ENCODE data around the gene SEMA3A.

SEMA3A gene

DNA sequence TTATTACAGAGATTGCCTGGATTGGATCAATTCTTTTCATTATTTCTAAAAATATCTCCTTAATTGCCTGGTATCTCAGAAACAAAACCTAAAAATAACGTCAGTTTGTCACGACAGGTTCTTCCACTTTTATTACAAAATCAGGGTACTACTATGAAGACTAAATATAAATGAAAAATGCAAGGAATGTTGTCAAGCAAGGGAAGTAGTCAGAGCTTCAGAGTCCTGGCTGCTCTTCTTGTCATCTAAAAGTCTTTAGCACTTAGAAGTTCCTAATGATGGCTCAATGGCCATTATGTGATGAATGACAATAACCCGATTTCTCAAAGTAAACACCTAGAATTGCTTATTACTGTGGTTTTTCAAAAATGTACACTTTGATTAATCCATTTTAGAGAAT is 192.2 kb downstream of the SEMA3A start:
- no peak for DNase-seq

- DNase-seq, result no peak
Observed at GRCh38 chr7:83996879-83997278, 197.7 kb downstream of the SEMA3A start.

DNA sequence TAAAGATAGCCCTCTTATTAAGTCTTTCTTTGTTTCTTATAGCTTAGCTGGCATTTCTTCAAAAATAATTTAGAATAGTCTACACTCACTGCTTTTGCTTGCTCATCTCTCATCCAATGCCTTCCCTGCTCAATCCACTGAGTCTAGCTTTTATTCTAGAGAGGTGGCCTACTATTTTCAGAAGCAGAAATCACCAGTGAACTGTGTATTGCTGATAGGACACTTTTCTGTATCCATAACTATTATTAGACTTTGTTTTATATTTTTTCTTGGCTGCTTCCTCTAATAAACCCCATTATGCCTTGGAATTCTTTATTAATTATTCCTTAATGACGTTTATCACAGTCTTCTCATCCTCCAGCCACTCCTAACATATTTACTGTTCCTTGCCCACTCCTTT is 206.8 kb downstream of the SEMA3A start:
- DNase-seq, result no peak

DNA sequence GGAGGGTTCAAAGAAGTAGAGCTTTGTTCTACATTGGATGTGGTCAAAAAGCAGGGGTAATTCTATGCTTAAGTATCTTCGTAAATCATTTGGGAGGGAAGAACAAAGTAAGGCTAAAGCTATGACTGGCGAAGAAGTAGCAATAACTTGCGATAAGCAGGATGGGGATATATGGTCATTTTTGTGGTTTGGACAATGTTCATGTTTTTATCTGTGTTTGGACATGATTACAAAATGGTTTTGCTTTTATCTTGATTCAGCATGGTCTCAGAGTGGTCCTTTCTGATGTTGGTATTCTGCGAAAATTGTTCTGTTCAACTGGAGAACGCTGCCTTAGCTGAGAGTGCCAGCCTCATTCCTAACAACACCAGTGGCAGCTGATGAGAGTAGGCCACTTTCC is 208.8 kb downstream of the SEMA3A start:
- no peak for DNase-seq

DNA sequence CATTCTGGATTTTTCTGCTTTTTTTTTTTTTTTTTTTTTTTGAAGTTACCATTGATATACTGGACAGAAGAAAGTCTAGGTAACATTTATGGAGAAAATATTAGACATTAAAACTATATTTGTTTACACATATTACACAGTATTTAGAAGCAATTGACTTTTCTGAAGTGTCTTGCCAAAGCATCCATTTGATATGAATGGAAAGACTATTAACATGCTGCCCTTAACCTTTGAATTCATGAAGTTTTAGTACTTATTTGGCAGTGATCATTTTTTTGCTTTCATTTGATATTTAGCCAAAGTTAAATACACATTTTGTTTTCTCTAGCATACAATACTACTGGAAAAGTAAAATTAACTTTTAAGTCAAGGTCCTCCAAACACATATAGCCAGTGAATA is 210.0 kb downstream of the SEMA3A start:
- no peak for DNase-seq

GRCh38 chr7:83984076-83984475 is 210.5 kb downstream of the SEMA3A start:
- DNase-seq, result no peak

- no peak for DNase-seq
Observed at GRCh38 chr7:83983606-83984005, 211.0 kb downstream of the SEMA3A start.

GRCh38 chr7:83976302-83976701 is 218.3 kb downstream of the SEMA3A start:
- DNase-seq, result no peak

- DNase-seq, result no peak
Observed at GRCh38 chr7:83970081-83970480, 224.5 kb downstream of the SEMA3A start.

DNA sequence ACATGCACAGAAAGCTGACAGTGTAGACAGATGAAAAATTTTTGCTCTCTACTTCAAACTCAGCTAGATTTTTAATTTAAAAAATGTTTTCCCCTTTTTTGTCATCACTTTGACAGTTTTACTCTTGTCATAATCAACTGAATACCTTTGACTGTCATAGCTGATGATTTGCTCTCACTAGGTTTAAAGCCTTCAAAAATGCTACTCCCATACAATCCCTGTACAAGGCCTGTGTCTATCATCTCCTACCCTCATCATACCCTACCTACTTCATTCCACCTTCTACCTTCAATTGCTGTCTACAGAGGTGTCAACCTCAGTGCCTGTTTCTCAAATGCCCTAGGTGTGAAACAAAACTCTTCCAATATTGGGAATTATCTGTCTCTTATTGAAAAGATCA is 230.3 kb downstream of the SEMA3A start:
- DNase-seq, result no peak

- DNase-seq, result no peak
Observed at GRCh38 chr7:83957333-83957732, 237.3 kb downstream of the SEMA3A start.

- no peak for DNase-seq
Observed at GRCh38 chr7:83956104-83956503, 238.5 kb downstream of the SEMA3A start.

DNA sequence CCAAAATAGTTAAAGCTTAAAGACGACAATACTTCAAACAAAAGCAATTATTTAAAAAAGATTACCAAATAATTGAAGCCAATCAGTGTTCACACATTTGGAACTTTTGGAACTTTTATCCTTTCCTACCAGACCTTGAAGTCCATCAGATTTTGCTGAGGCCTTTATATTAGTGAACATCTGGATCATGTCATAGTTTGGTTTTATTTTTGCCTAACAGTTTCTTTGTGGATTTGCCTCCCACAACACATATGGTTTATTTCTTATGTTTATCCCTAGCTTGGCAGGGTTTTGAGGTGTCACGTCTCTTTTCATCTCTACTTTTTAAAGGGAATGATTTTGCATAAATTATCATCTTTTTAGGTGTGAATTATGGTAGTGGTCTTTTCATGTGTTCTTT is 242.4 kb downstream of the SEMA3A start:
- no peak for DNase-seq

DNA sequence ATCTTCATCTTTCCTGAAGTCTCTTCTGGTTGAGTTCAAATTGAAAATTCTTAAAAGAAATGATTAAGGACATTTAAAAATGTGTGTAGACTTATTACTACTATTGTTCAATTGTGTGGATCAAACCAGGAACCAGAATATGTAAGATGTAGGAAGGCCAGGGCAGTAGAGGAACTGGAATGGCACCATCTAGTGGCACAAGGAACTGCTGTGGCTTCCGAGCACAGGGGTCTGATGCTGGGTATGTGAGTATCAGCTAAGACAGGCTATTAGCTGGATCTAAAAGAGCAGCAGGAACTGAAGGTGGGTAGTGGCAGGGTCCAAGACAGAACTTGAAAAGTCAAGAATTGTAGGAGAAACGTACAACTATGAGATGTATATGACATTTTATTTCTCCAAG is 247.3 kb downstream of the SEMA3A start:
- no peak for DNase-seq

DNA sequence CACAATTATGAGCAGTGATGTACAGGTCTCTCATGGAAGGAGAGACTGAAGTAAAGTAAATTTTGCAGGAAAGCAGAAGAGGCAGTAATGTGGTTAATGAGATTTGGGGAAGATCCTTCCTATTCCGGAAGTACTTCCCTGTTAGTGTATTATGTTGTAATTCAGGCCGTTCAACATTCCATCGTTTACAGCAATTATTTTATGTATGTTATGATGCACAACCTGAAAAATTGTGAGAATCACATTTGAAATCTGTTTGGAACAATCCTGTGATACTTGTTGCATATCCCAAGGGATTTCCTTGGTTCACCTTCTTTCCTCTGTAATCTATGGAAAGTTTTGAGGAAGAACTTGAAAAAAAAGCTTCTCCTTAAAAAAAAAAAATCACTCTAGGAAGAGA is 247.8 kb downstream of the SEMA3A start:
- DNase-seq, result no peak

- DNase-seq, result no peak
Observed at GRCh38 chr7:83941300-83941699, 253.3 kb downstream of the SEMA3A start.

DNA sequence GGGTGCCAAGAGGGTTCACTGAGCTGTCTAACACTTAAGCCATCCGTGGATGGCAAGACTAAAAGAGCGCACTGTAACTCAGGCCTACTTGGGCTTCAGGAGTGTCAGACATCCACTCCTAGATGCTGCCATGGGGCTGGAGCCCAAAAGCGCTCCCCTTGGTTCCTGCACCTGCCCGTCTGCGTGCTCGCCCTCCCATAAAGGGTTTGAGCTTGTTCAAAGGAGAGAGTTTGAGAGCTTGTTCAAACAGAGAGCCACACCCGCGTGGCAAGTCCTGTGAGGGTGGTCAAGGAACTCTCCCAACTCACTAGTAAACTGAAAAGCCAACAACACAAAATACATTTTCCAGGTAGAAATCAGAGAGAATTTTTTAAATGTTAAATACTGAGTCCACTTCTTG is 256.7 kb downstream of the SEMA3A start:
- no peak for DNase-seq

GRCh38 chr7:83936056-83936708 is 258.4 kb downstream of the SEMA3A start:
- no peak for DNase-seq

- no peak for DNase-seq
Observed at GRCh38 chr7:83934118-83934734, 260.4 kb downstream of the SEMA3A start.

GRCh38 chr7:83931968-83932367 is 262.6 kb downstream of the SEMA3A start:
- DNase-seq, result no peak

DNA sequence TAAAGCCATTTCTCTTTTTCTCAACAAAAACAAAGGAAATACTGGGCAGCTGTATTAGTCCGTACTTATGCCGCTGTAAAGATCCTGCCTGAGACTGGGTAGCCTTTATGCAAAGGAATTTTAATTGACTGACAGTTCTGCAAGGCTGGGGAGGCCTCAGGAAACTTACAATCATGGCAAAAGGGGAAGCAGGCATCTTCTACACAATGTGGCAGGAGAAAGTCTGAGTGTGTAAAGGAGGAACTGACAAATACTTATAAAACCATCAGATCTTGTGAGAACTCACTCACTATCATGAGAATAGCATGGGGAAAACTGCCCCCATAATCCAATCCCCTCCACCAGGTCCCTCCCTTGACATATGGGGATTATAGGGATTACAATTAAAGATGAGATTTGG is 264.3 kb downstream of the SEMA3A start:
- DNase-seq, result no peak

DNA sequence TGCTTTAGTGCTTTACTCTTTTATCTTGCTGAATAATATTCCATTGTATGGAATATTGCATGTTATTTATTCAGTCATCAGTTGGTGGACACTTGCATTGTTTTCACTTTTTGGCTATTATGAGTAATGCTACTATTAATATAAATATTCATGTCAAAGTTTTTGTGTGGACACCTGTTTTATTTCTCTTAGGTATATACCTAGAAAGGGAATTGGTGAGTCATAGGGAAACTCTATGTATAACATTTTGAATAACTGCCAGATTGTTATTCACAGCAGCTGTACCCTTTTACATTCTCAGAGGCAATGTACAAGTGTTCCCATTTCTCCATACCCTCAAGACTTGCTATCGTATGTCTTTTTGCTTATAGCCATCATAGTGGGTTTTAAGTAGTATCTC is 268.7 kb downstream of the SEMA3A start:
- DNase-seq, result no peak

GRCh38 chr7:83921941-83922607 is 272.5 kb downstream of the SEMA3A start:
- peak; percentile 37 for DNase-seq

GRCh38 chr7:83921271-83921940 is 273.2 kb downstream of the SEMA3A start:
- DNase-seq, result no peak
